MM.1S (cell line): ENCODE results near the gene STX1B.

Source experiments
- EZH2 ChIP-seq: fragments of 300-600 bp; sonication (generic); optimal IDR thresholded peaks from 2 replicates; pipeline ENCODE3; 2017; ENCODE audit warnings: low read depth, mild to moderate bottlenecking, antibody characterized with exemption, low read length, mixed read lengths
- EZH2phosphoT487 ChIP-seq: fragments of 300-600 bp; sonication (generic); IDR thresholded peaks from 2 replicates; pipeline ENCODE4 v1.6.1; 2018; ENCODE audit warnings: antibody characterized with exemption, low read length
- TF ChIP-seq, protein P1 (sequence below): fragments of 300-600 bp; sonication (generic); IDR thresholded peaks from 2 replicates; pipeline ENCODE4 v1.5.1; 2016; ENCODE audit warnings: antibody characterized with exemption, low read length, mixed read lengths

DNA sequence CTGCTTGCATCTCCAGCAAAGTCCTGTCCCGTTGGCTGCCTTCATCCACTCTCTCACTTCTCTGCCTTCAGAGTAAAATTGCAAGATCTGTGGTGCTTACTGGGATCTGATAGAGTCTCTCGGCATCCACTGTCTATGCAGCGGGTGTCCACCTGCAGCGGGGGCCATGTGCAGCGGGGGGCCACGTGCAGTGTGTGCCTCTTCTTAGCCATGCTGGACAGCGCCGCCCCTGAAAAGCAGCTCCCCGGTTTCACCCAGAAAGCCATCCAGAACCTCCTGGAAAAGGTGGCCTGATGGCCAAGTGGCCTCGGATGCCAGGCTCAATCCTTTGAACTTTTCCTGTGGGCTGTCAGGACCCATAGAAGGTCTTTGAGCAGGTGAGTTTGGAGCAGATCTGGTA, 32.4 kb upstream of the STX1B start:
- TF ChIP-seq, protein P1, sequence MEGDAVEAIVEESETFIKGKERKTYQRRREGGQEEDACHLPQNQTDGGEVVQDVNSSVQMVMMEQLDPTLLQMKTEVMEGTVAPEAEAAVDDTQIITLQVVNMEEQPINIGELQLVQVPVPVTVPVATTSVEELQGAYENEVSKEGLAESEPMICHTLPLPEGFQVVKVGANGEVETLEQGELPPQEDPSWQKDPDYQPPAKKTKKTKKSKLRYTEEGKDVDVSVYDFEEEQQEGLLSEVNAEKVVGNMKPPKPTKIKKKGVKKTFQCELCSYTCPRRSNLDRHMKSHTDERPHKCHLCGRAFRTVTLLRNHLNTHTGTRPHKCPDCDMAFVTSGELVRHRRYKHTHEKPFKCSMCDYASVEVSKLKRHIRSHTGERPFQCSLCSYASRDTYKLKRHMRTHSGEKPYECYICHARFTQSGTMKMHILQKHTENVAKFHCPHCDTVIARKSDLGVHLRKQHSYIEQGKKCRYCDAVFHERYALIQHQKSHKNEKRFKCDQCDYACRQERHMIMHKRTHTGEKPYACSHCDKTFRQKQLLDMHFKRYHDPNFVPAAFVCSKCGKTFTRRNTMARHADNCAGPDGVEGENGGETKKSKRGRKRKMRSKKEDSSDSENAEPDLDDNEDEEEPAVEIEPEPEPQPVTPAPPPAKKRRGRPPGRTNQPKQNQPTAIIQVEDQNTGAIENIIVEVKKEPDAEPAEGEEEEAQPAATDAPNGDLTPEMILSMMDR, result no peak
- TF ChIP-seq EZH2 (no peak), EZH2phosphoT487 (no peak)
